Neural cell (in vitro differentiated cells): Measurements from ENCODE around the gene ADAMTS16. TPM values are rescaled to one million over a fixed set of nuclear protein-coding genes. Genes with fewer than 3 reads are reported as not detected.

ENCODE experiments used
- H2AFZ ChIP-seq: fragments of 200-600, 300-800 bp; sonication (generic), shearing (Covaris generic); 2 replicates; pipeline ENCODE4 v1.6.0; 2014; ENCODE audit warnings: low read depth, mild to moderate bottlenecking, antibody characterized with exemption, low read length, moderate library complexity
- H3F3A ChIP-seq: fragments of 200-600 bp; shearing (Covaris generic); 2 replicates; pipeline ENCODE4 v1.6.1; 2016; ENCODE audit warnings: mild to moderate bottlenecking, moderate library complexity, mixed read lengths, antibody characterized with exemption, low read length; ENCODE audit not compliant: insufficient read depth, poor library complexity, severe bottlenecking
- H3K27ac ChIP-seq: fragments of 200-600, 300-800 bp; sonication (generic), shearing (Covaris generic); 2 replicates; pipeline ENCODE4 v1.5.1; 2014; ENCODE audit warnings: mild to moderate bottlenecking, low read length, moderate library complexity
- H3K27me3 ChIP-seq: fragments of 300-800, 200-600 bp; sonication (generic), shearing (Covaris generic); 2 replicates; pipeline ENCODE4 v1.6.0; 2014; ENCODE audit warnings: mild to moderate bottlenecking, low read depth, low read length, moderate library complexity; ENCODE audit not compliant: insufficient read depth
- H3K36me3 ChIP-seq: fragments of 300-800, 200-600 bp; sonication (generic), shearing (Covaris generic); 2 replicates; pipeline ENCODE4 v1.5.1; 2014; ENCODE audit warnings: mild to moderate bottlenecking, antibody characterized with exemption, low read length, moderate library complexity; ENCODE audit not compliant: insufficient read depth
- H3K4me2 ChIP-seq: fragments of 300-800, 200-600 bp; sonication (generic), shearing (Covaris generic); 2 replicates; pipeline ENCODE4 v1.6.0; 2014; ENCODE audit warnings: mild to moderate bottlenecking, low read length
- H3K4me3 ChIP-seq: fragments of 300-800, 200-600 bp; sonication (generic), shearing (Covaris generic); 2 replicates; pipeline ENCODE4 v1.5.1; 2014; ENCODE audit warnings: mild to moderate bottlenecking, low read length, moderate library complexity
- H3K79me2 ChIP-seq: fragments of 200-600 bp; shearing (Covaris generic); replicated peaks from 2 replicates; pipeline ENCODE4 v1.6.0; 2014; ENCODE audit warnings: mild to moderate bottlenecking, low read length, moderate library complexity; ENCODE audit not compliant: insufficient read depth
- H3K9ac ChIP-seq: fragments of 300-800, 200-600 bp; sonication (generic), shearing (Covaris generic); 2 replicates; pipeline ENCODE4 v1.6.1; 2016; ENCODE audit warnings: mild to moderate bottlenecking, low read length, mixed read lengths
- H3K9me2 ChIP-seq: fragments of 200-600 bp; shearing (Covaris generic); 2 replicates; pipeline ENCODE4 v1.6.1; 2016; ENCODE audit warnings: mild to moderate bottlenecking, low read length, mixed read lengths; ENCODE audit not compliant: insufficient read depth
- H3K9me3 ChIP-seq: fragments of 200-600, 300-800 bp; sonication (generic), shearing (Covaris generic); 2 replicates; pipeline ENCODE4 v1.6.1; 2016; ENCODE audit warnings: mild to moderate bottlenecking, mixed run types, low read length, moderate library complexity, mixed read lengths
- H4K20me1 ChIP-seq: fragments of 200-600 bp; shearing (Covaris generic); 2 replicates; pipeline ENCODE4 v1.6.1; 2016; ENCODE audit warnings: mild to moderate bottlenecking, mixed run types; ENCODE audit not compliant: insufficient read depth
- EP300 ChIP-seq: fragments of 450-650 bp; conservative IDR thresholded peaks from 2 replicates; pipeline ENCODE4 v1.6.1; 2014; ENCODE audit warnings: antibody characterized with exemption, mild to moderate bottlenecking, moderate library complexity; ENCODE audit not compliant: poor library complexity, severe bottlenecking
- EZH2 ChIP-seq: fragments of 200-600, 300-800 bp; shearing (Covaris generic), sonication (generic); IDR thresholded peaks from 2 replicates; pipeline ENCODE4 v1.6.1; 2014; ENCODE audit warnings: antibody characterized with exemption, low read length, borderline replicate concordance, mild to moderate bottlenecking; ENCODE audit not compliant: insufficient read depth, poor library complexity, severe bottlenecking
- MXI1 ChIP-seq: fragments of 450-650 bp; conservative IDR thresholded peaks from 2 replicates; pipeline ENCODE4 v1.6.1; 2014; ENCODE audit warnings: antibody characterized with exemption, mild to moderate bottlenecking; ENCODE audit not compliant: poor library complexity, severe bottlenecking
- POLR2AphosphoS5 ChIP-seq: IDR thresholded peaks from 2 replicates; pipeline ENCODE4 v1.6.1; 2012
- RAD21 ChIP-seq: fragments of 450-650 bp; conservative IDR thresholded peaks from 2 replicates; pipeline ENCODE4 v1.6.1; 2014; ENCODE audit warnings: antibody characterized with exemption, mild to moderate bottlenecking, moderate library complexity
- SMC3 ChIP-seq: fragments of 450-650 bp; conservative IDR thresholded peaks from 2 replicates; pipeline ENCODE4 v1.6.1; 2014; ENCODE audit warnings: antibody characterized with exemption, mild to moderate bottlenecking, moderate library complexity; ENCODE audit not compliant: poor library complexity
- TAF1 ChIP-seq: IDR thresholded peaks from 2 replicates; pipeline ENCODE4 v1.6.1; 2012; ENCODE audit warnings: low read depth
- polyA plus RNA-seq: library from polyadenylated mRNA; depleted of rRNA; stranded (reverse); fragments of >200 nt; gene quantifications from 2 replicates; pipeline ENCODE4 v1.2.3, GENCODE V29; 2014
- TF ChIP-seq, protein P1 (sequence below): fragments of 450-650 bp; IDR thresholded peaks from 2 replicates; pipeline ENCODE4 v1.5.1; 2014; ENCODE audit warnings: antibody characterized with exemption, mild to moderate bottlenecking, moderate library complexity; ENCODE audit not compliant: poor library complexity, severe bottlenecking
- TF ChIP-seq, protein P2 (sequence below): IDR thresholded peaks from 2 replicates; pipeline ENCODE4 v1.6.1; 2012; ENCODE audit warnings: borderline replicate concordance

The ADAMTS16 gene
- polyA plus RNA-seq, 1 donor from 2014 or later: 1.3 TPM

GRCh38 chr5:5217371-5217770, 77.2 kb downstream of the ADAMTS16 start:
- Histone ChIP-seq H3K9ac (no peak overlapping the region), H3K27ac (no peak overlapping the region), H3K4me3 (no peak overlapping the region)

DNA sequence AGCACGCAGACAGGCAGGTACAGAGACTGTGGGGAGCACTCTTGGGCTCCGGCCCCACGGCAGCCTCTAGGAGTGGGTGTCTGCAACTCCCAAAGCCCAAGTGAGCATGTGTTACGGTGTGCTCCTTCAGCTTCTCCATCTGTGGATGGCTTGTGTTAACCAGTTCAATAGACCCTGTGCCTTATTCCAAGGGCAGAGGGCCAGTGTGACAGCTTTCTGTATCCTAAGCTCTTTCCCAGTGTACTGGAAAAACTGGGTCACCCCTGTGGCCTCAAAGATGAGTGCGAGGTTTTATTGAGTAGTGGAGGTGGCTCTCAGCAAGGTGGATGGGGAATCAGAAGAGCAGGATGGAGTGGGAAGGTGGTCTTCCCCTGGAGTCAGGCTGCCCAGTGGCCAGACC, 78.3 kb downstream of the ADAMTS16 start:
- no peaks in the 10 kb centered on the region for H4K20me1 ChIP-seq
- no peaks in the 10 kb centered on the region for H3K9me3 ChIP-seq
- no peak overlapping the region for H3K9ac ChIP-seq
- H2AFZ ChIP-seq: no peak overlapping the region
- no peaks in the 10 kb centered on the region for H3K79me2 ChIP-seq
- no peaks in the 10 kb centered on the region for H3K27me3 ChIP-seq
- H3F3A ChIP-seq: no peaks in the 10 kb centered on the region
- H3K27ac ChIP-seq: no peak overlapping the region
- no peak for TF ChIP-seq EZH2
- no peak for TF ChIP-seq TAF1
- TF ChIP-seq, protein P1, sequence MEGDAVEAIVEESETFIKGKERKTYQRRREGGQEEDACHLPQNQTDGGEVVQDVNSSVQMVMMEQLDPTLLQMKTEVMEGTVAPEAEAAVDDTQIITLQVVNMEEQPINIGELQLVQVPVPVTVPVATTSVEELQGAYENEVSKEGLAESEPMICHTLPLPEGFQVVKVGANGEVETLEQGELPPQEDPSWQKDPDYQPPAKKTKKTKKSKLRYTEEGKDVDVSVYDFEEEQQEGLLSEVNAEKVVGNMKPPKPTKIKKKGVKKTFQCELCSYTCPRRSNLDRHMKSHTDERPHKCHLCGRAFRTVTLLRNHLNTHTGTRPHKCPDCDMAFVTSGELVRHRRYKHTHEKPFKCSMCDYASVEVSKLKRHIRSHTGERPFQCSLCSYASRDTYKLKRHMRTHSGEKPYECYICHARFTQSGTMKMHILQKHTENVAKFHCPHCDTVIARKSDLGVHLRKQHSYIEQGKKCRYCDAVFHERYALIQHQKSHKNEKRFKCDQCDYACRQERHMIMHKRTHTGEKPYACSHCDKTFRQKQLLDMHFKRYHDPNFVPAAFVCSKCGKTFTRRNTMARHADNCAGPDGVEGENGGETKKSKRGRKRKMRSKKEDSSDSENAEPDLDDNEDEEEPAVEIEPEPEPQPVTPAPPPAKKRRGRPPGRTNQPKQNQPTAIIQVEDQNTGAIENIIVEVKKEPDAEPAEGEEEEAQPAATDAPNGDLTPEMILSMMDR: no peak
- TF ChIP-seq, protein P2, sequence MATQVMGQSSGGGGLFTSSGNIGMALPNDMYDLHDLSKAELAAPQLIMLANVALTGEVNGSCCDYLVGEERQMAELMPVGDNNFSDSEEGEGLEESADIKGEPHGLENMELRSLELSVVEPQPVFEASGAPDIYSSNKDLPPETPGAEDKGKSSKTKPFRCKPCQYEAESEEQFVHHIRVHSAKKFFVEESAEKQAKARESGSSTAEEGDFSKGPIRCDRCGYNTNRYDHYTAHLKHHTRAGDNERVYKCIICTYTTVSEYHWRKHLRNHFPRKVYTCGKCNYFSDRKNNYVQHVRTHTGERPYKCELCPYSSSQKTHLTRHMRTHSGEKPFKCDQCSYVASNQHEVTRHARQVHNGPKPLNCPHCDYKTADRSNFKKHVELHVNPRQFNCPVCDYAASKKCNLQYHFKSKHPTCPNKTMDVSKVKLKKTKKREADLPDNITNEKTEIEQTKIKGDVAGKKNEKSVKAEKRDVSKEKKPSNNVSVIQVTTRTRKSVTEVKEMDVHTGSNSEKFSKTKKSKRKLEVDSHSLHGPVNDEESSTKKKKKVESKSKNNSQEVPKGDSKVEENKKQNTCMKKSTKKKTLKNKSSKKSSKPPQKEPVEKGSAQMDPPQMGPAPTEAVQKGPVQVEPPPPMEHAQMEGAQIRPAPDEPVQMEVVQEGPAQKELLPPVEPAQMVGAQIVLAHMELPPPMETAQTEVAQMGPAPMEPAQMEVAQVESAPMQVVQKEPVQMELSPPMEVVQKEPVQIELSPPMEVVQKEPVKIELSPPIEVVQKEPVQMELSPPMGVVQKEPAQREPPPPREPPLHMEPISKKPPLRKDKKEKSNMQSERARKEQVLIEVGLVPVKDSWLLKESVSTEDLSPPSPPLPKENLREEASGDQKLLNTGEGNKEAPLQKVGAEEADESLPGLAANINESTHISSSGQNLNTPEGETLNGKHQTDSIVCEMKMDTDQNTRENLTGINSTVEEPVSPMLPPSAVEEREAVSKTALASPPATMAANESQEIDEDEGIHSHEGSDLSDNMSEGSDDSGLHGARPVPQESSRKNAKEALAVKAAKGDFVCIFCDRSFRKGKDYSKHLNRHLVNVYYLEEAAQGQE: no peak
- TF ChIP-seq SMC3: no peak
- TF ChIP-seq MXI1: no peak
- TF ChIP-seq RAD21: no peak
- no peak overlapping the region for H3K4me2 ChIP-seq
- no peak overlapping the region for H3K4me3 ChIP-seq
- H3K36me3 ChIP-seq: no peaks in the 10 kb centered on the region
- no peaks in the 10 kb centered on the region for H3K9me2 ChIP-seq

More at GRCh38 chr5:5217371-5217770, 77.2 kb downstream of the ADAMTS16 start:
- Histone ChIP-seq H3K27me3 (no peaks in the 10 kb centered on the region), H4K20me1 (no peaks in the 10 kb centered on the region), H3K79me2 (no peaks in the 10 kb centered on the region), H3F3A (no peaks in the 10 kb centered on the region), H2AFZ (no peak overlapping the region), H3K9me3 (no peaks in the 10 kb centered on the region), H3K36me3 (no peaks in the 10 kb centered on the region), H3K4me2 (no peak overlapping the region), H3K9me2 (no peaks in the 10 kb centered on the region)
- TF ChIP-seq, protein P2: no peak
- TF ChIP-seq TAF1 (no peak), EP300 (no peak), EZH2 (no peak), POLR2AphosphoS5 (no peak), SMC3 (no peak), MXI1 (no peak), RAD21 (no peak)
- TF ChIP-seq, protein P1: no peak
